Progenitor cell of endocrine pancreas (in vitro differentiated cells): ENCODE results near the gene HRH1. TPM values are rescaled to one million over a fixed set of nuclear protein-coding genes. Genes with fewer than 3 reads are reported as not detected.
A peak's percentile ranks its signal among the peaks of the same experiment; 100 is the strongest.

Experiments
- DNase-seq: peaks from one replicate; pipeline ENCODE4 v3.0.0; 2021; ENCODE audit warnings: low spot score; ENCODE audit not compliant: unreplicated experiment
- H3K27ac Mint-ChIP-seq: 2 replicates; pipeline ENCODE4 v1.8.0; 2021; ENCODE audit warnings: mild to moderate bottlenecking, moderate library complexity, mixed read lengths
- H3K27me3 Mint-ChIP-seq: 2 replicates; pipeline ENCODE4 v1.8.0; 2021; ENCODE audit warnings: mixed read lengths
- H3K36me3 Mint-ChIP-seq: 2 replicates; pipeline ENCODE4 v1.8.0; 2022; ENCODE audit warnings: mixed read lengths; ENCODE audit not compliant: insufficient read depth
- H3K4me1 Mint-ChIP-seq: 2 replicates; pipeline ENCODE4 v1.8.0; 2021; ENCODE audit warnings: low read depth, mixed read lengths
- H3K4me3 Mint-ChIP-seq: 2 replicates; pipeline ENCODE4 v1.8.0; 2021; ENCODE audit warnings: low read depth, mild to moderate bottlenecking, moderate library complexity, mixed read lengths
- H3K9me3 Mint-ChIP-seq: 2 replicates; pipeline ENCODE4 v1.8.0; 2021; ENCODE audit warnings: low read depth, mixed read lengths
- total RNA-seq: library from RNA; stranded (reverse); gene quantifications from 2 replicates; pipeline ENCODE4 v1.2.1, GENCODE V29; 2021
- TF ChIP-seq, protein P1 (sequence below): fragments of 200-600 bp; sonication (generic); IDR thresholded peaks from one replicate; pipeline ENCODE4 v1.5.0; 2021; ENCODE audit warnings: antibody characterized with exemption, mild to moderate bottlenecking; ENCODE audit not compliant: unreplicated experiment

Gene HRH1
- total RNA-seq, 1 donor from 2014 or later = not detected

DNA sequence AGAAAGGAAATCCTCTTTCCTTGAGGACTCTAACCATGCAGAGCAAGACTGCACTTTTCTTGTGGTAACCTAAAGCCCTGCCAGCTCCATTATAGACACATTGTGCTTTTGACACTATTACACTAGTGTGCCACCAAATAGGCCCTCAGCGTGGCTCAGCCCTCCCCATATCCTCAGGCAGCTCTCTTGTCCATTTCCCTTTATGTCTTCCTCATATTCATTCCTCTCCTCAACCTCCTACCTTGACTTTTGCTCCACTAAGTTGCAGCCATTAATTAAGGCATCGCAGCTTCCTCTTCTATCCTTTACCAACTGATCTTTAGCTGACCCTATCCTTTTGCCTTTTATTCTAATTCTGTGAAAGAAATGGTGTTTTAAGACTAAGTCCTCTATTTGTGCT is 121.6 kb downstream of the HRH1 start:
- H3K27ac Mint-ChIP-seq = no peak overlapping the region
- H3K27me3 Mint-ChIP-seq = no peaks in the 10 kb centered on the region
- no peak overlapping the region for H3K4me3 Mint-ChIP-seq
- no peaks in the 10 kb centered on the region for H3K9me3 Mint-ChIP-seq
- peaks cover 13% of the 10 kb centered on the region for H3K4me1 Mint-ChIP-seq
- TF ChIP-seq, protein P1, sequence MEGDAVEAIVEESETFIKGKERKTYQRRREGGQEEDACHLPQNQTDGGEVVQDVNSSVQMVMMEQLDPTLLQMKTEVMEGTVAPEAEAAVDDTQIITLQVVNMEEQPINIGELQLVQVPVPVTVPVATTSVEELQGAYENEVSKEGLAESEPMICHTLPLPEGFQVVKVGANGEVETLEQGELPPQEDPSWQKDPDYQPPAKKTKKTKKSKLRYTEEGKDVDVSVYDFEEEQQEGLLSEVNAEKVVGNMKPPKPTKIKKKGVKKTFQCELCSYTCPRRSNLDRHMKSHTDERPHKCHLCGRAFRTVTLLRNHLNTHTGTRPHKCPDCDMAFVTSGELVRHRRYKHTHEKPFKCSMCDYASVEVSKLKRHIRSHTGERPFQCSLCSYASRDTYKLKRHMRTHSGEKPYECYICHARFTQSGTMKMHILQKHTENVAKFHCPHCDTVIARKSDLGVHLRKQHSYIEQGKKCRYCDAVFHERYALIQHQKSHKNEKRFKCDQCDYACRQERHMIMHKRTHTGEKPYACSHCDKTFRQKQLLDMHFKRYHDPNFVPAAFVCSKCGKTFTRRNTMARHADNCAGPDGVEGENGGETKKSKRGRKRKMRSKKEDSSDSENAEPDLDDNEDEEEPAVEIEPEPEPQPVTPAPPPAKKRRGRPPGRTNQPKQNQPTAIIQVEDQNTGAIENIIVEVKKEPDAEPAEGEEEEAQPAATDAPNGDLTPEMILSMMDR = no peak
- peaks cover 3% of the 10 kb centered on the region for H3K36me3 Mint-ChIP-seq
- no peak for DNase-seq

DNA sequence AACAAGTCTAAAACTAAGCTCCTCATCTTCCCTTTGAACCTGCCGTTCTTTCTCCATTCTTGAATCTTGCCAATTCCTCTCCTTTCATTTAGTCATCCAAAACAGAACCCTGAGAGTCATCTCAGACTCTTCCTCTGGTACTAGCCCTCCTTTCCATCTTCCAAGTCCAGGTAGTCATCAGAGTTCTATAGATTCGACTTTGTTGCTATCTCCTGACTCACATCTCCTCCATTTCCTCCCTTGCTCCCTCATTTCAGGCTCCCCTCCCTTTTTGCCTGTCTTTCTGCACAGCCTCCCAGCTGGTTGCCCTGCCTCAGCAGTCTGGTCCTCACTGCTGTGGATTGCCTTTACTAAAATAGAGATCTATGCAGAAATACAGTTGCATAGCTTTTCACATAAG is 122.6 kb downstream of the HRH1 start:
- TF ChIP-seq, protein P1 = no peak
- peaks cover 13% of the 10 kb centered on the region for H3K4me1 Mint-ChIP-seq
- no peak overlapping the region for H3K4me3 Mint-ChIP-seq
- H3K27ac Mint-ChIP-seq = peak overlapping the region; percentile 33
- no peak for DNase-seq
- H3K36me3 Mint-ChIP-seq = peaks cover 3% of the 10 kb centered on the region
- no peaks in the 10 kb centered on the region for H3K27me3 Mint-ChIP-seq
- H3K9me3 Mint-ChIP-seq = no peaks in the 10 kb centered on the region

GRCh38 chr3:11282250-11283138 is 128.2 kb downstream of the HRH1 start:
- H3K4me3 Mint-ChIP-seq = no peak overlapping the region
- H3K9me3 Mint-ChIP-seq = no peaks in the 10 kb centered on the region
- H3K36me3 Mint-ChIP-seq = peaks cover 3% of the 10 kb centered on the region
- TF ChIP-seq, protein P1 = no peak
- no peak for DNase-seq
- H3K4me1 Mint-ChIP-seq = no peaks in the 10 kb centered on the region
- no peaks in the 10 kb centered on the region for H3K27me3 Mint-ChIP-seq
- H3K27ac Mint-ChIP-seq = no peak overlapping the region

DNA sequence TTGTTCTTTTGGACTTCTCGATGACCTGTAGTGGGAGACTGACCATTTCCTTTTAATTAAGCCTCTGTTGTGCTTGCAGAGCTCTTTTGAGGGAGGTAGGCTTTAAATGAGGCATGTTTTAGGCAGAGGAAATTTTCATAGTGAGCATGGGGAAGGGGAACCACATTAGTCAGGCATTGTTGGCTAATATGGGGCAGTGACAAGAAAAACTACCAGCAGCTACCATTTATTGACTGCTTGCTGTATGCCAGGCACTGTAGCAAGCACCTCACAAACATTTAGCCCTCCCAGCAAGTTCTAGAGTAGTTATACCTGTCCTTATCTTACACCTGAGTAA is 128.8 kb downstream of the HRH1 start:
- DNase-seq = no peak
- H3K4me1 Mint-ChIP-seq = no peaks in the 10 kb centered on the region
- peaks cover 3% of the 10 kb centered on the region for H3K36me3 Mint-ChIP-seq
- no peak overlapping the region for H3K27ac Mint-ChIP-seq
- no peak overlapping the region for H3K4me3 Mint-ChIP-seq
- H3K27me3 Mint-ChIP-seq = no peaks in the 10 kb centered on the region
- TF ChIP-seq, protein P1 = no peak
- no peaks in the 10 kb centered on the region for H3K9me3 Mint-ChIP-seq

- H3K36me3 Mint-ChIP-seq = peaks cover 2% of the 10 kb centered on the region
- no peak for DNase-seq
- H3K4me1 Mint-ChIP-seq = no peaks in the 10 kb centered on the region
- TF ChIP-seq, protein P1 = no peak
- H3K4me3 Mint-ChIP-seq = no peak overlapping the region
- H3K9me3 Mint-ChIP-seq = no peaks in the 10 kb centered on the region
- H3K27ac Mint-ChIP-seq = peak overlapping the region; percentile 46
- no peaks in the 10 kb centered on the region for H3K27me3 Mint-ChIP-seq
These were observed 129.7 kb downstream of the HRH1 start for GRCh38 chr3:11284011-11284410.
